ENCODE results near the gene WTIP.
"Not testable (repeated sequence)": the region's sequence is repeated elsewhere in the genome, so short reads cannot be mapped to it uniquely, and the experiment has no call there.

Gene WTIP

GRCh38 chr19:34480971-34481841 is at the start of gene WTIP:
Gene WTIP, plus strand, starts transcription at chr19:34481758. Its CDS starts 217 bp downstream, at chr19:34481975.
- TF ChIP-seq CTCF (IDR thresholded peaks at IDR 0.05; ENCODE audit: low read depth, low read length), result no peak
- DNase-seq (ENCODE audit: extremely low read depth, low read depth), result peak; percentile 80

- TF ChIP-seq CTCF (IDR thresholded peaks at IDR 0.05; ENCODE audit: low read depth, low read length), result no peak
- no peak for DNase-seq (ENCODE audit: extremely low read depth, low read depth)
These were observed 48.8 kb upstream of the WTIP start for GRCh38 chr19:34432797-34433196.

GRCh38 chr19:34436716-34437115 is 44.8 kb upstream of the WTIP start:
- no peak for TF ChIP-seq CTCF (IDR thresholded peaks at IDR 0.05; ENCODE audit: low read depth, low read length)

GRCh38 chr19:34448191-34448590 is 33.4 kb upstream of the WTIP start:
- no peak for DNase-seq (ENCODE audit: extremely low read depth, low read depth)
- TF ChIP-seq CTCF (IDR thresholded peaks at IDR 0.05; ENCODE audit: low read depth, low read length), result no peak

More at GRCh38 chr19:34436716-34437115, 44.8 kb upstream of the WTIP start:
- no peak for DNase-seq (ENCODE audit: extremely low read depth, low read depth)

- TF ChIP-seq CTCF (IDR thresholded peaks at IDR 0.05; ENCODE audit: low read depth, low read length), result no peak
- DNase-seq (ENCODE audit: extremely low read depth, low read depth), result no peak
These were observed 28.8 kb upstream of the WTIP start for GRCh38 chr19:34452723-34453122.

GRCh38 chr19:34454091-34454490 is 27.5 kb upstream of the WTIP start:
- DNase-seq (ENCODE audit: extremely low read depth, low read depth), result no peak
- TF ChIP-seq CTCF (IDR thresholded peaks at IDR 0.05; ENCODE audit: low read depth, low read length), result no peak

GRCh38 chr19:34454685-34455084 is 26.9 kb upstream of the WTIP start:
- no peak for TF ChIP-seq CTCF (IDR thresholded peaks at IDR 0.05; ENCODE audit: low read depth, low read length)
- no peak for DNase-seq (ENCODE audit: extremely low read depth, low read depth)

GRCh38 chr19:34455783-34456480 is 25.6 kb upstream of the WTIP start:
- not testable (repeated sequence) for DNase-seq (ENCODE audit: extremely low read depth, low read depth)
